Activated CD8-positive, alpha-beta T cell treated with anti-CD3 and anti-CD28 coated beads, Interleukin-2, amount 10 ng/mL, durations not matched to agents 7 days and 5 days (primary cell): ENCODE results near the gene CHD6. TPM values are rescaled to one million over a fixed set of nuclear protein-coding genes. Genes with fewer than 3 reads are reported as not detected.

ENCODE experiments used
- ATAC-seq: fragments of 150-1000 bp; cut with Tn5 transposase; one replicate; pipeline ENCODE4 v1.10.0; 2021; ENCODE audit warnings: moderate library complexity
- CTCF ChIA-PET: fragments of 350-600 bp; sonication (Branson Sonifier 250); formaldehyde crosslinking; loops from one replicate; lab custom pipeline; 2021; ENCODE audit warnings: antibody characterized with exemption; lab: Charles Lee
- POLR2A ChIA-PET: fragments of 350-600 bp; sonication (Branson Sonifier 250); formaldehyde crosslinking; loops from one replicate; lab custom pipeline; 2021; ENCODE audit warnings: antibody characterized with exemption; lab: Charles Lee
- DNase-seq: peaks from one replicate; pipeline ENCODE4 v3.0.0-alpha.2; 2020
- H3K27ac Mint-ChIP-seq: one replicate; pipeline ENCODE4 v1.8.0; 2021; ENCODE audit warnings: mild to moderate bottlenecking, mixed read lengths
- H3K27me3 Mint-ChIP-seq: one replicate; pipeline ENCODE4 v1.8.0; 2021; ENCODE audit warnings: low read depth, mixed read lengths
- H3K36me3 Mint-ChIP-seq: one replicate; pipeline ENCODE4 v1.8.0; 2021; ENCODE audit warnings: low read depth, mixed read lengths
- H3K4me1 Mint-ChIP-seq: one replicate; pipeline ENCODE4 v1.8.0; 2021; ENCODE audit warnings: low read depth, mixed read lengths
- H3K4me3 Mint-ChIP-seq: one replicate; pipeline ENCODE4 v1.8.0; 2021; ENCODE audit warnings: mild to moderate bottlenecking, mixed read lengths
- H3K9me3 Mint-ChIP-seq: one replicate; pipeline ENCODE4 v1.8.0; 2022; ENCODE audit warnings: mixed read lengths; ENCODE audit not compliant: insufficient read depth
- total RNA-seq, 2 experiments: library from RNA; stranded (reverse); gene quantifications; one replicate each; pipeline ENCODE4 v1.2.3, GENCODE V29; 2021

The CHD6 gene
- total RNA-seq, 2 experiments from 2014 or later = 29.1 to 32.2 TPM

DNA sequence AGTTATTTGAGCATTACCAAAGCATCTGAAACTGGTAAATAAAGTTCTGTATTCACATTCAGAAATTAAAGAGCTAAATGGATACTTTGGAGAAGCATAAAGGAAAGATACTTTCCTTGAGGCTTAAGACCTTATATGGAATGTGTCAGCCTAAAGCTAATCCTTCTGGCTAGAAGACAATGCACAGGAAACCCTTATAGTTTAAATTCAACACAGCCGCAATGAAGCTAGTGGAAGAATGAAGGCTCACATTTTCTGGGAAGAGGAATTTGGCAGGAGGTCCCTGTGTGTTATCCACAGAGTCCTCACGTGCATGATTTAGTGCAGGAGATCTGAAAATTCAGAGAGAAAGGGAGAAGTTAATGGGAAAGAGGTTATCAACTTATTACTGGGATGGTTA, 21.5 kb upstream of the CHD6 start:
- ATAC-seq (no peak), DNase-seq (no peak)
- CTCF ChIA-PET = no interaction called here
- peaks cover 19% of the 10 kb centered on the region for H3K27me3 Mint-ChIP-seq
- no peak overlapping the region for H3K4me3 Mint-ChIP-seq
- H3K27ac Mint-ChIP-seq = no peak overlapping the region
- no peaks in the 10 kb centered on the region for H3K36me3 Mint-ChIP-seq
- POLR2A ChIA-PET = no interaction called here
- H3K4me1 Mint-ChIP-seq = no peaks in the 10 kb centered on the region
- no peaks in the 10 kb centered on the region for H3K9me3 Mint-ChIP-seq

DNA sequence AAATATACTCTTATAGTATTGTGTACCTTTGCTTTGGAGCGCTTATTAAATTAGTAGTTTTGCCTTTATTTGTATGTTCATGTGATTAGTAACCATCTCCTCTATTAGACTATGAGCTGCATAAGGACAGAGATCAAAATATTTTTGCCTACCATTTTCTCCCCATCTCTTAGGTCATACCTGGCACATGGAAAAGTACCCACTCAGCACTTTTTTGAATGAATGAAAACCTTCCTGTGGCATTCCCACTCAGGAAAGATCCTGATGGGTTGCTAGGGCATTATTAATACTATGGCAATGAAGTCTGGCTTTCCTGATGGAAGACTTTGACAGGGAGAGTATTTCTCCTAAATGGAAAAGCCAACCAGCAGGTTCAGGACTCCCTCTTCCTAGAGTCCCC, 20.3 kb upstream of the CHD6 start:
- ChIA-PET POLR2A (no interaction called here), CTCF (no interaction called here)
- DNase-seq (no peak), ATAC-seq (no peak)
- no peaks in the 10 kb centered on the region for H3K4me1 Mint-ChIP-seq
- H3K4me3 Mint-ChIP-seq = no peak overlapping the region
- peaks cover 19% of the 10 kb centered on the region for H3K27me3 Mint-ChIP-seq
- no peaks in the 10 kb centered on the region for H3K36me3 Mint-ChIP-seq
- H3K27ac Mint-ChIP-seq = no peak overlapping the region
- no peaks in the 10 kb centered on the region for H3K9me3 Mint-ChIP-seq

DNA sequence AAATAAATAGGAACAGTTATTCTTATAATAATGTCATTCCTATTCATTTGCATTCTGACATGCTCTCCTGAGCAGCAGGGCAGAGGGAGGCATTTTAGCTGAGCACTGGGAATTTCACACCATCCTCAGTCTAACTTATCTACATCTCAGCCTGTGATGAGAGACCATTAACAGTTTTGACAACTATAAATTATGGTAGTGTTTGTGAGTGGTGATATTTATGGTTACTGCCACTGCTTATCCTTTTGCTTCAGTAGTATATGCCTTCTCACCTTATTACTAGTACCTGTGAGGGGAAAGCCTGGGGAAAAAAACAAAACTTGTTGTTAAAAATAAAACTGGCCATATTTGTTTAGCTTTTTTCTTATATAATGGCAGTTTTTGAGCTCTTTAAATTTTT, 17.0 kb upstream of the CHD6 start:
- ATAC-seq = no peak
- Mint-ChIP-seq H3K27me3 (peaks cover 14% of the 10 kb centered on the region), H3K27ac (no peak overlapping the region), H3K9me3 (no peaks in the 10 kb centered on the region), H3K4me3 (no peak overlapping the region), H3K4me1 (no peaks in the 10 kb centered on the region), H3K36me3 (no peaks in the 10 kb centered on the region)
- CTCF ChIA-PET = interaction anchor here (0.6 to 1.5 kb wide), 2 partner anchors 14 to 477 kb away, joined by 3 to 4 read pairs; no protein-coding TSS in a partner anchor
- POLR2A ChIA-PET = no interaction called here
- DNase-seq = no peak

DNA sequence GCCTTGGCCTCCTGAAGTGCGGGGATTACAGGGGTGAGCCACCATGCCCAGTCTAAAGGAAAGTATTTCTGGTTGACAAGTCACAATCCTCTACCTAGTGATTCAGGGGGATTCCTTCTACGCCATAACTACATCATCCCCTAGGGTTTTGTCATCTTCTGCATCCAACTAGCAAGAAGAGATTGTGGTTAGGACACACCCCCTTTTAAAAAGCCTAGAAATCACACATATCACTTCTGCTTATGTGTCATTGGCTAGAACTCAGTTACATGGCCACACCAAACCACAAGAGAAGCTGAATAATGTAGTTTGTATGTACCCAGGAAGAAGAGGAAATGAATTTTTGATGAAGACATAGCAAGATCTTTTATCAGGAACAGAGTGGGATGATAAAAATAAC, 14.7 kb upstream of the CHD6 start:
- no peak overlapping the region for H3K4me3 Mint-ChIP-seq
- no peak overlapping the region for H3K27ac Mint-ChIP-seq
- ChIA-PET CTCF (no interaction called here), POLR2A (no interaction called here)
- no peaks in the 10 kb centered on the region for H3K4me1 Mint-ChIP-seq
- H3K27me3 Mint-ChIP-seq = peaks cover 4% of the 10 kb centered on the region
- no peak for ATAC-seq
- H3K9me3 Mint-ChIP-seq = no peaks in the 10 kb centered on the region
- no peaks in the 10 kb centered on the region for H3K36me3 Mint-ChIP-seq
- DNase-seq = no peak

DNA sequence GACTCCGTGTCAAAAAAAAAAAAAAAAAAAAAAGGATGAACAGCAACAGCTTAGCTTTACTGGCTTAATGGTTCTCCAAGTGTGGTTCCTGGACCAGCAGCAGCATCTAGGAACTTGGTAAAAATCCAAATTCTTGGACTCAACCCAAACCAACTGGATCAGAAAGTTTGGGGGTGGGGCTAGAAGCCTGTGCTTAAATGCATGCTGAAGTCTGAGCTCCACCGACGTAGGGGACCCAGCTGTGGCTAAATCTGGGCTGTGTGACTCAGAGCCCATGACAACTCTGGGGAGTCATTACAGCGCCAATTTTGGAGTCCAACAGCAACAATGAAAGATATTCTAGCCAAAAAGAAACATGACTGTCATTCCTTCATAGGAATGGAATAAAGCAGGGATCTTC, 13.6 kb upstream of the CHD6 start:
- H3K27me3 Mint-ChIP-seq = peaks cover 8% of the 10 kb centered on the region
- no peak overlapping the region for H3K27ac Mint-ChIP-seq
- CTCF ChIA-PET = no interaction called here
- no peaks in the 10 kb centered on the region for H3K4me1 Mint-ChIP-seq
- POLR2A ChIA-PET = no interaction called here
- no peak for ATAC-seq
- H3K4me3 Mint-ChIP-seq = no peak overlapping the region
- no peak for DNase-seq
- H3K9me3 Mint-ChIP-seq = no peaks in the 10 kb centered on the region
- H3K36me3 Mint-ChIP-seq = no peaks in the 10 kb centered on the region

DNA sequence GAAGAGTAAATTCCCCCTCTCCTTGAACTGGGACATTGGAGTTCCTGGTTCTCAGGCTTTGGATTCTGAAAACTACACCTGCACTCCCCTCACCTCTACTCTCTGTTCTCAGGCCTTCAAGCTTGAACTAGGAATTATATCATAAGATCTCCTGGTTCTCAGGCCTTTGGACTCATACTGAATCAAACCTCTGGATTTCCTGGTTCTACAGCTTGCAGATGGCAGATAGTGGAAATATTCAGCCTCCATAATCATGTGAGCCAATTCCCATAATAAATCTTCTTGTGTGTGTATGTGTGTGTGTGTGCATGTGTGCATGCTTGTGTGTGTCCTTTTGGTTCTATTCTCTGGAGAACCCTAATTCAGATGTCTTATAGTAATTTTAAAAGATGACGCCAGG, 12.7 kb upstream of the CHD6 start:
- ATAC-seq = no peak
- Mint-ChIP-seq H3K27me3 (peaks cover 8% of the 10 kb centered on the region), H3K4me3 (no peak overlapping the region), H3K9me3 (no peaks in the 10 kb centered on the region), H3K36me3 (no peaks in the 10 kb centered on the region), H3K4me1 (no peaks in the 10 kb centered on the region), H3K27ac (no peak overlapping the region)
- ChIA-PET CTCF (no interaction called here), POLR2A (no interaction called here)
- DNase-seq = no peak

DNA sequence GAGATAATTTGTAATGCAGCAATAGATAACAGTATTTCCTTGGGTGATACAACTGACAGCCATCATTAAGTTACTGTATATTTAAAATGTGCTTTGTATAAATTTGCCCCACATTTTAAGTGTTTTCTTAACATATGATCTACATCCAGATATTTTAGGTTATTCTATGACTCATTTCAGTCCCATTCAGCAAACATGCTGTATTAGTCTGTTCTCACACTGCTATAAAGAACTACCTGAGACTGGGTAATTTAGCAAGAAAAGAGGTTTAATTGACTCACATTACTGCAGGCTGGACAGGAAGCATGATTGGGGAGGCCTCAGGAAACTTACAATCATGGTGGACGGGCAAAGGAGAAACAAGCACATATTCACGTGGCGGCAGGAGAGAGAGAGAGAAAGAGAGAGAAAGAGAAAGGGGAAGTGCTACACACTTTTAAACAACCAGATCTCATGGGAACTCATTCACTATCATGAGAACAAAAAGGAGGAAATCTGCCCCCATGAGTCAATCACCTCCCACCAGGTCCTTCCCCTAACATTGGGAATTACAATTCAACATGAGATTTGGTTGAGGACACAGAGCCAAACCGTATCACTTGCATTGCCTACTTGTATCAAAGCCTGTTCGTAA, 9.6 kb upstream of the CHD6 start:
- Mint-ChIP-seq H3K9me3 (no peaks in the 10 kb centered on the region), H3K36me3 (no peaks in the 10 kb centered on the region), H3K4me1 (no peaks in the 10 kb centered on the region), H3K27me3 (peaks cover 9% of the 10 kb centered on the region), H3K4me3 (no peak overlapping the region), H3K27ac (no peak overlapping the region)
- DNase-seq (no peak), ATAC-seq (no peak)
- CTCF ChIA-PET = no interaction called here
- POLR2A ChIA-PET = no interaction called here

DNA sequence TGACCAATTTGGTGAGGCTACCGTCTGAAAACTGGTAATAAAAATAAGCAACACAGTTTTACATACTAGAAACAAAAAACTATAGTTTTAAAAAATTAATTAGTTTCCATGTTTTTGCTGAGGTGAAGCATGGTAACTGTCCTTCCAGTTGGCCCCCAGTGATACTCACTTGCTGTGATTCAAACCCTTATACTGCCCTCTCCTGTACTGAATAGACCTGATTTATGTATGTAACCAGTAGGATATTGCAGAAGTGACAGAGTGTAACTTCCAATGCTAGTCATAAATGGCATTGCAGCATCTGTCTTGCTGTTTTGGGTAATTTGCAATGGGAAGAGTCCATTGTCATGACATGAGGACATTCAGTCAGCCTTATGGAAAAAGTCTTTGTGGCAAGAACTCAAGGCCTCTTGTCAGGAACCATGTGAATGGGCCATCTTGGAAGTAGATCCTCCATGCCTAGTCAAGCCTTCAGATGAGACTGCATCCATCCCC, 8.9 kb upstream of the CHD6 start:
- no peak overlapping the region for H3K4me3 Mint-ChIP-seq
- H3K9me3 Mint-ChIP-seq = no peaks in the 10 kb centered on the region
- no peaks in the 10 kb centered on the region for H3K4me1 Mint-ChIP-seq
- H3K36me3 Mint-ChIP-seq = no peaks in the 10 kb centered on the region
- no peak overlapping the region for H3K27ac Mint-ChIP-seq
- CTCF ChIA-PET = no interaction called here
- ATAC-seq (no peak), DNase-seq (no peak)
- H3K27me3 Mint-ChIP-seq = peaks cover 14% of the 10 kb centered on the region
- POLR2A ChIA-PET = no interaction called here

DNA sequence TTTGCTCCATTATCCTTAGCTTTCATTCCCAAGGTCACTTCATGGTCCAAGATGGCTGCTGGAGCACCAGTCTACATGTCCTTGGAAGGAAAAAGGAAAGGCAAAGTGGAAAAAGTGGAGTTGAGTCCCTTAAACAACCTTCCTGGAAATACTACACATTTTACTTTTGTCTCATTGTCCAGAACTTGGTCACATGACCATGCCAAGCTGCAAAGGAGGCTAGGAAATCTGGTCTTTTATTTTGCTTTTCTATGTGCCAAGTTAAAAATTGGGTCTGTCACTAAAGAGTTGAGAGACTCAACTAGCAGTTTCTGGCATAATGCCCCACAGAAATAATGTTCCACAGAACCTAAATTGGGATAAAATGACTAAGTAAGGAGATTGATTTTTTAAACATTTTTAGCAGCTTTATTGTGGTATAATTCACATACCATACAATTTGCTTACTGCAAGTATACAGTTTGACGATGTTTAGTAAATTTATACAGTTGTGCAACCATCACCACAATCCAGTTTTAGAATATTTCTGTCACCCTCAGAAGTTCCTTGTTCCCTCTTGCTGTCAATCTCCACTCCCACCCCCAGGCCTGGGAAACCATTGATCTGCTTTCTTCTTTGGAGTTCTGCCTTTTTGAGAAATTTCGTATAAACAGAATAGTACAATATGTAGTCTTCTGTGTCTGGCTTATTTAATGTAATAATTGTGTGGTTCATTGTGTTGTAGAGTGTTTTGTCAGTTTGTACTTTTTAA, 5.6 kb upstream of the CHD6 start:
- no peaks in the 10 kb centered on the region for H3K36me3 Mint-ChIP-seq
- ChIA-PET CTCF (no interaction called here), POLR2A (no interaction called here)
- ATAC-seq = no peak
- no peak for DNase-seq
- H3K4me3 Mint-ChIP-seq = no peak overlapping the region
- no peak overlapping the region for H3K27ac Mint-ChIP-seq
- peaks cover 4% of the 10 kb centered on the region for H3K4me1 Mint-ChIP-seq
- H3K9me3 Mint-ChIP-seq = no peaks in the 10 kb centered on the region
- H3K27me3 Mint-ChIP-seq = peaks cover 23% of the 10 kb centered on the region

DNA sequence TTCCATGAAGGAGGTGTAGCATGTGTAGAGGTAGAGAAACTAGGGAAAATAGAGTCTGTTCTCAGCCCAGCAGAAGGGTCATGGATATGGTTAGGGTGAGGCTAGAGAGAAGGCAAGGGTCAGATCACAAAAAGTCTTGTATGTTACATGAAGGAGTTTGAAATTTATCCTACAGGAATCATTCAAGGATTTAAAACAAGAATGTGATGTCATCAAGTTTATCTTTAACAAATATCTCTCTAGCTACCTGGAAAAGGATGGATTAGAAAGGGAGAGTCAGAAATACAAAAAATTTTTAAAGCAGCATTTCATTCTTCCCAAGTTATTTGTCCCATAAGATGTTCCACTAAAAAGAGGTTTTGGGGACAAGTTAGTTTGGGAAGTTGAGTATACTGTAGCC, 4.4 kb upstream of the CHD6 start:
- Mint-ChIP-seq H3K4me3 (no peak overlapping the region), H3K36me3 (no peaks in the 10 kb centered on the region), H3K9me3 (no peaks in the 10 kb centered on the region), H3K27me3 (peaks cover 18% of the 10 kb centered on the region), H3K27ac (no peak overlapping the region), H3K4me1 (peaks cover 4% of the 10 kb centered on the region)
- POLR2A ChIA-PET = no interaction called here
- DNase-seq (no peak), ATAC-seq (no peak)
- CTCF ChIA-PET = no interaction called here

DNA sequence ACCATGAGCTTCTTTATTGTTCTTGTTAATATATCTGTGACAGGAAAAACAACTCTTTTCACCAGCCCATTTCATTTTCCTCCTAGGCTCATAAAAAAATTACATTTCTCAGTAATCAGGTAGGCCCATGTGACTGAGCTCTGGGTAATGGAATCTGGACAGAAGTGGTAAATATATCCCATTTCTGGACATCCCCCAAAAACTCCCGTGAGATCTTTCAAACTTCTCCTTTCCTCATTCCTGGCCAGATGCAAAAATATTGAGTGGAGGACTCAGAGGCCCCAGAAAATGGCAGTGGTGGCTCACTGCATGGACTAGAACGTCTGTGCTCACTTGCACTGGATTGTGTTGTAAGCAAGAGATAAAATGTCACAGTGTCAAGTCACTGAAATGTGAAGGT, 3.8 kb upstream of the CHD6 start:
- no peaks in the 10 kb centered on the region for H3K36me3 Mint-ChIP-seq

DNA sequence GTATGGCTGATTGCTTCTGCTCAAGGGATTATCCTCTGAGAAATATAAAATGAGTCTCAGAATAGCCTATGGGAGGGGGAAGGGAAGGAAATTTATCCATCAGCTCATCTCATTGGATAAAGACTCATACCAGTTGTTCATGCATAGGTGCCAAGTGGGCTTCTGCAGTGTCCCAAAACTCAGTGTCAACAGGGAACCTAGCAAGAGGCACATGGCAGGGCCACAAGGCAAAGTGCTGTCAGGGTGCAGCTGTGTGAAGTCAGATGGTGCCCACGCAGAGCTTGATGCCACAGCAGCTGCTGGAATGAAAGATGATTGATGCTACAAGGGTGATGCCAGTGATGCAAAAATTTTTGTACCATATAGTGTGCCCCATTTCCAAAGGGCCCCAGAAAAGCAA, 3.2 kb upstream of the CHD6 start:
- DNase-seq = no peak
- Mint-ChIP-seq H3K4me3 (no peak overlapping the region), H3K36me3 (no peaks in the 10 kb centered on the region), H3K9me3 (no peaks in the 10 kb centered on the region), H3K27ac (no peak overlapping the region), H3K27me3 (peaks cover 17% of the 10 kb centered on the region), H3K4me1 (peaks cover 14% of the 10 kb centered on the region)
- POLR2A ChIA-PET = interaction anchor here (0.6 kb wide), 1 partner anchor 1215 kb away, joined by 3 read pairs; no protein-coding TSS in a partner anchor
- no peak for ATAC-seq
- CTCF ChIA-PET = interaction anchor here (0.9 kb wide), 1 partner anchor 14 kb away, joined by 4 read pairs; no protein-coding TSS in a partner anchor

More for the DNA sequence above, 3.8 kb upstream of the CHD6 start:
- no peaks in the 10 kb centered on the region for H3K9me3 Mint-ChIP-seq
- DNase-seq = no peak
- POLR2A ChIA-PET = interaction anchor here (0.6 kb wide), 1 partner anchor 1216 kb away, joined by 3 read pairs; no protein-coding TSS in a partner anchor
- no peak overlapping the region for H3K27ac Mint-ChIP-seq
- CTCF ChIA-PET = interaction anchor here (0.9 kb wide), 1 partner anchor 13 kb away, joined by 4 read pairs; no protein-coding TSS in a partner anchor
- peaks cover 8% of the 10 kb centered on the region for H3K4me1 Mint-ChIP-seq
- ATAC-seq = no peak
- no peak overlapping the region for H3K4me3 Mint-ChIP-seq
- H3K27me3 Mint-ChIP-seq = peaks cover 17% of the 10 kb centered on the region
